Left ventricle myocardium inferior (tissue), 1 donor: ENCODE data around the gene KHDC4. TPM values are rescaled to one million over a fixed set of nuclear protein-coding genes. Genes with fewer than 3 reads are reported as not detected.

Experiments
- DNase-seq: peaks from one replicate; pipeline ENCODE4 v3.0.0-alpha.2; 2020
- H3K27ac ChIP-seq: fragments of 200-600 bp; replicated peaks from 2 replicates; pipeline ENCODE4 v1.8.0; 2021
- H3K27me3 ChIP-seq: fragments of 200-600 bp; 2 replicates; pipeline ENCODE4 v1.8.0; 2021; ENCODE audit warnings: low read depth
- H3K36me3 ChIP-seq: fragments of 200-600 bp; 2 replicates; pipeline ENCODE4 v1.8.0; 2021
- H3K4me1 ChIP-seq: fragments of 200-600 bp; 2 replicates; pipeline ENCODE4 v1.8.0; 2021
- H3K4me3 ChIP-seq: fragments of 200-600 bp; 2 replicates; pipeline ENCODE4 v1.8.0; 2021; ENCODE audit warnings: mild to moderate bottlenecking, moderate library complexity
- H3K9me3 ChIP-seq: fragments of 200-600 bp; replicated peaks from 2 replicates; pipeline ENCODE4 v1.8.0; 2021
- CTCF ChIP-seq: fragments of 200-600 bp; IDR thresholded peaks from 2 replicates; pipeline ENCODE4 v1.8.0; 2021; ENCODE audit warnings: antibody characterized with exemption, mild to moderate bottlenecking, borderline replicate concordance
- intact Hi-C: fragments of 100-400 bp; cut with micrococcal nuclease; formaldehyde crosslinking; loops from one replicate; pipeline ENCODE4 v1.11.0; 2022
- total RNA-seq: library from RNA; stranded (reverse); fragmentation: NEBNext Ultra II Directional; extraction: Animal tissue kit (Norgen Biotek cat#: 25700); gene quantifications from one replicate; pipeline ENCODE4 v1.2.1, GENCODE V29; 2021
- donor health status: DM: no; HTN: yes; CAD: no; lungs with severe emphysema.

KHDC4 gene
- total RNA-seq, 1 donor from 2014 or later = 21.2 TPM

- Histone ChIP-seq H3K9me3 (no peaks in the 10 kb centered on the region), H3K36me3 (peaks cover 99% of the 10 kb centered on the region), H3K27me3 (no peaks in the 10 kb centered on the region), H3K4me3 (no peak overlapping the region), H3K4me1 (peaks cover 3% of the 10 kb centered on the region), H3K27ac (no peak overlapping the region)
- DNase-seq = no peak
- intact Hi-C loops = no loop called here
- no peak for TF ChIP-seq CTCF
Measured at GRCh38 chr1:155951753-155952504, 17.7 kb upstream of the KHDC4 start.

GRCh38 chr1:155950829-155951228, 16.6 kb upstream of the KHDC4 start:
- Histone ChIP-seq H3K4me3 (no peak overlapping the region), H3K27me3 (no peaks in the 10 kb centered on the region), H3K9me3 (no peaks in the 10 kb centered on the region), H3K27ac (no peak overlapping the region), H3K4me1 (peaks cover 3% of the 10 kb centered on the region), H3K36me3 (peaks cover 95% of the 10 kb centered on the region)
- DNase-seq = no peak
- intact Hi-C loops = no loop called here
- TF ChIP-seq CTCF = no peak

- intact Hi-C loops = no loop called here
- Histone ChIP-seq H3K9me3 (no peaks in the 10 kb centered on the region), H3K4me1 (peaks cover 18% of the 10 kb centered on the region), H3K27ac (no peak overlapping the region), H3K36me3 (peaks cover 66% of the 10 kb centered on the region), H3K4me3 (no peak overlapping the region), H3K27me3 (no peaks in the 10 kb centered on the region)
- no peak for DNase-seq
- TF ChIP-seq CTCF = no peak
Measured at GRCh38 chr1:155947741-155948140, 13.5 kb upstream of the KHDC4 start.

GRCh38 chr1:155947292-155947691, 13.1 kb upstream of the KHDC4 start:
- Histone ChIP-seq H3K36me3 (peaks cover 61% of the 10 kb centered on the region), H3K27ac (no peak overlapping the region), H3K4me1 (peaks cover 20% of the 10 kb centered on the region), H3K9me3 (no peaks in the 10 kb centered on the region), H3K27me3 (no peaks in the 10 kb centered on the region), H3K4me3 (no peak overlapping the region)
- intact Hi-C loops = no loop called here
- no peak for DNase-seq
- no peak for TF ChIP-seq CTCF

GRCh38 chr1:155946633-155947219, 12.5 kb upstream of the KHDC4 start:
- Histone ChIP-seq H3K27me3 (no peaks in the 10 kb centered on the region), H3K27ac (peak overlapping the region; percentile 34), H3K9me3 (no peaks in the 10 kb centered on the region), H3K36me3 (peaks cover 55% of the 10 kb centered on the region), H3K4me3 (no peak overlapping the region), H3K4me1 (peaks cover 26% of the 10 kb centered on the region)
- TF ChIP-seq CTCF = no peak
- intact Hi-C loops = no loop called here
- DNase-seq = no peak
